Ishikawa (cell line): ENCODE results near the gene RALGPS1.

Experiments
- CEBPB ChIP-seq: IDR thresholded peaks from 2 replicates; pipeline ENCODE4 v1.6.1; 2012
- CREB1 ChIP-seq: IDR thresholded peaks from 2 replicates; pipeline ENCODE4 v1.6.1; 2012; ENCODE audit warnings: low read depth
- EGR1 ChIP-seq: IDR thresholded peaks from 2 replicates; pipeline ENCODE4 v1.6.1; 2012
- EP300 ChIP-seq: IDR thresholded peaks from 2 replicates; pipeline ENCODE4 v1.6.1; 2012; ENCODE audit warnings: borderline replicate concordance
- FOXM1 ChIP-seq: IDR thresholded peaks from 2 replicates; pipeline ENCODE4 v1.6.1; 2012; ENCODE audit warnings: low read depth, borderline replicate concordance
- NFIC ChIP-seq: IDR thresholded peaks from 2 replicates; pipeline ENCODE4 v1.6.1; 2012
- RAD21 ChIP-seq: IDR thresholded peaks from 2 replicates; pipeline ENCODE4 v1.6.1; 2012; ENCODE audit warnings: low read depth
- REST ChIP-seq: IDR thresholded peaks from 2 replicates; pipeline ENCODE4 v1.6.1; 2012; ENCODE audit warnings: low read depth, mild to moderate bottlenecking
- TAF1 ChIP-seq: IDR thresholded peaks from 2 replicates; pipeline ENCODE4 v1.6.1; 2012; ENCODE audit warnings: low read depth, mild to moderate bottlenecking
- TCF12 ChIP-seq: IDR thresholded peaks from 2 replicates; pipeline ENCODE4 v1.6.1; 2012; ENCODE audit warnings: low read depth
- TEAD4 ChIP-seq: IDR thresholded peaks from 2 replicates; pipeline ENCODE4 v1.6.1; 2012
- USF1 ChIP-seq: IDR thresholded peaks from 2 replicates; pipeline ENCODE4 v1.6.1; 2012
- YY1 ChIP-seq: IDR thresholded peaks from 2 replicates; pipeline ENCODE4 v1.6.1; 2012; ENCODE audit warnings: low read depth
- ZBTB7A ChIP-seq: IDR thresholded peaks from 2 replicates; pipeline ENCODE4 v1.6.1; 2012; ENCODE audit warnings: low read depth
- TF ChIP-seq, protein P1 (sequence below): IDR thresholded peaks from 2 replicates; pipeline ENCODE4 v1.6.1; 2012

RALGPS1 gene

DNA sequence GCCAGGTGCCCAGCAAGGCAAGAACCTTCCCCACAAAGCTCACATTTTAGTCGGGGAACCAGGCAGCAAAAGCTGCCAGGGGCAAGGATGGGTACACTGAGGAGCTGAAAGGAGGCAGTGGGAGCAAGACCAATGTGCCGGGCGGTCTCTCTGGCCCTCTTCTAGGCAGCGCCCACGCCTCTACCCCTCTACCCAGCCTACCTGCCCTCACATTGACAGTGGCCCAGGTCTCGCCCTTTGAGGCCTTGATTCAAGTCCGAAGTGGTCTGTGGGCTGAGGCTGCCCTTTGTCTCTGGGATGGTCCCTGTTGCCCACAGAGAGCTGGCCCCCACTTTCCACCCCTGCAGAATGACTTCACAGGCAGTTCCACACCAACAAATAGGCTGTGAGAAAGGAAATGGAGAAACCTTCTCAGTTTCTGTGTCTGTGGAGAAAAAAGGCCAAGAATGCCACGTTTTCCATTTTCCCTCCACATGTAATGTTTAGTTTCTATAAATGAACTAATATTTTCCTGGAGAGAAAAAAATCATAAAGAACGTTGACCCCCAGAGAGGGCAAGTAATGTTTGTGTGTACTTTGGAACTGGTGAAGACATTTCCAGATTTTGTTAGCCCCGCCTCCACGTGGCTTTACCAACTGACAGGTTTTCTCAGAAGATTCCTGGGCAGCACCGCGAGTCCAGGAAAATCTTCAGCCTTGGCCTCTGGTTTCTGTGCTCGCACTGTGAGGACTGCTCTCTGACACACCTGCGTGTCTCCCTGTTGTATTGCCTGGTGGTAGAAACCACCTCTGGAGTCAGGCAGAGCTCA lies 265.3 kb downstream of the RALGPS1 start:
- TF ChIP-seq USF1 = no peak
- TF ChIP-seq NFIC = no peak
- no peak for TF ChIP-seq ZBTB7A
- no peak for TF ChIP-seq EGR1
- TF ChIP-seq EP300 = no peak
- no peak for TF ChIP-seq RAD21
- no peak for TF ChIP-seq TEAD4
- TF ChIP-seq REST = no peak
- TF ChIP-seq FOXM1 = no peak
- TF ChIP-seq CREB1 = no peak
- TF ChIP-seq, protein P1, sequence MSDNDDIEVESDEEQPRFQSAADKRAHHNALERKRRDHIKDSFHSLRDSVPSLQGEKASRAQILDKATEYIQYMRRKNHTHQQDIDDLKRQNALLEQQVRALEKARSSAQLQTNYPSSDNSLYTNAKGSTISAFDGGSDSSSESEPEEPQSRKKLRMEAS = no peak
- TF ChIP-seq TAF1 = no peak
- TF ChIP-seq YY1 = no peak
- no peak for TF ChIP-seq CEBPB
- no peak for TF ChIP-seq TCF12

- TF ChIP-seq REST (no peak), RAD21 (no peak), USF1 (no peak), FOXM1 (no peak), CEBPB (peak; percentile 39; the same call in 1 of the 2 replicates), NFIC (peak; percentile 26; the same call in 1 of the 2 replicates), EP300 (no peak), EGR1 (no peak), TAF1 (no peak)
Observed at GRCh38 chr9:127180457-127181314, 266.1 kb downstream of the RALGPS1 start.

DNA sequence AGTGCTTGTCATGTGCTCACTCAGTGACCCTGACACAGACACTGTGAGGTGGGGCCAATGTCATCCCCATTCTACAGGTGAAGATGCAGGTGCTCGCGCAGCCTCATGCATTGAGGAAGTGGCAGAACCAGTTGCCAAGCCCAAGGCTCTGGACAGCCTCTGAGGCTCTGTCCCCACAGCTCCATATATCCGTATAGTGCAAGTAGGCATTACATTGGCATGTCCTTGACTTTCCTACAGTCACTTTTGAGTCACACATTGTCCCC lies 266.7 kb downstream of the RALGPS1 start:
- TF ChIP-seq EGR1 (no peak), TEAD4 (no peak), CREB1 (no peak), USF1 (no peak), TAF1 (no peak), YY1 (no peak), REST (no peak), EP300 (no peak), NFIC (no peak), ZBTB7A (no peak), CEBPB (no peak)
- TF ChIP-seq, protein P1 = no peak
